B cell (primary cell): Measurements from ENCODE around the gene RABEP2. TPM values are rescaled to one million over a fixed set of nuclear protein-coding genes. Genes with fewer than 3 reads are reported as not detected.
A peak's percentile ranks its signal among the peaks of the same experiment; 100 is the strongest.

Experiments used
- ATAC-seq: fragments of 200-7000 bp; cut with Tn5 transposase; one replicate; pipeline ENCODE4 v1.10.0; 2021; ENCODE audit warnings: low read depth, mild to moderate bottlenecking, moderate number of reproducible peaks, moderate library complexity
- CTCF ChIA-PET: fragments of 350-600 bp; sonication (Branson Sonifier 250); formaldehyde crosslinking; loops from one replicate; lab custom pipeline; 2021; ENCODE audit warnings: antibody characterized with exemption, inconsistent platforms; lab: Charles Lee
- POLR2A ChIA-PET: fragments of 350-600 bp; sonication (Branson Sonifier 250); formaldehyde crosslinking; loops from one replicate; lab custom pipeline; 2021; ENCODE audit warnings: antibody characterized with exemption; lab: Charles Lee
- DNase-seq: peaks from one replicate; pipeline ENCODE4 v3.0.0; 2013
- H2AFZ ChIP-seq: 2 replicates; pipeline ENCODE4 v1.6.1; 2012; ENCODE audit warnings: mild to moderate bottlenecking, low read depth, low read length; ENCODE audit not compliant: insufficient read depth, poor library complexity, severe bottlenecking
- H3K27ac ChIP-seq, 2 donors: 1 replicate in 1 of 2; 2 replicates in 1 of 2; pipeline ENCODE4 v1.5.1; 2012 to 2013; ENCODE audit warnings: low read length in 2 of 2, mild to moderate bottlenecking in 2 of 2, moderate library complexity in 1 of 2
- H3K27me3 ChIP-seq, 4 experiments: fragments of 200-600 bp in 1 of 4; sonication (generic) in 1 of 4; replicated peaks in 1 of 4; 1 replicate in 2 of 4; 2 replicates in 2 of 4; pipeline versions ENCODE4 v1.6.1 to v1.7.0; 2013 to 2016; ENCODE audit warnings: low read length in 3 of 4, mild to moderate bottlenecking in 2 of 4, mixed read lengths in 1 of 4, moderate library complexity in 1 of 4; ENCODE audit not compliant: insufficient read depth in 4 of 4, control insufficient read depth in 3 of 4; ENCODE audit errors: control extremely low read depth in 1 of 4
- H3K36me3 ChIP-seq, 2 experiments: replicated peaks in 1 of 2; 1 replicate in 1 of 2; 2 replicates in 1 of 2; pipeline versions ENCODE4 v1.6.1 to v1.7.1; 2013; ENCODE audit warnings: low read length in 1 of 2; ENCODE audit not compliant: insufficient read depth in 2 of 2, control insufficient read depth in 1 of 2; ENCODE audit errors: control extremely low read depth in 1 of 2, extremely low read depth in 1 of 2
- H3K4me1 ChIP-seq, 2 donors: fragments of 200-600 bp in 1 of 2; sonication (generic) in 1 of 2; 1 replicate in 1 of 2; 2 replicates in 1 of 2; pipeline versions ENCODE4 v1.5.1 to v1.6.1; 2013 to 2017; ENCODE audit warnings: low read length in 2 of 2; ENCODE audit not compliant: control insufficient read depth in 2 of 2, insufficient read depth in 2 of 2
- H3K4me2 ChIP-seq: replicated peaks from 2 replicates; pipeline ENCODE3; 2012; ENCODE audit warnings: mild to moderate bottlenecking, low read depth, low read length; ENCODE audit not compliant: poor library complexity, severe bottlenecking
- H3K4me3 ChIP-seq, 5 experiments: fragments of 200-600 bp in 1 of 5; sonication (generic) in 1 of 5; 1 replicate in 3 of 5; 2 replicates in 2 of 5; pipeline versions ENCODE4 v1.5.1 to v1.7.0; 2011 to 2016; ENCODE audit warnings: low read length in 4 of 5, mild to moderate bottlenecking in 4 of 5, low read depth in 2 of 5, control low read depth in 1 of 5, moderate library complexity in 1 of 5; ENCODE audit not compliant: insufficient read depth in 1 of 5; ENCODE audit errors: control extremely low read depth in 1 of 5, extremely low read depth in 1 of 5
- H3K79me2 ChIP-seq: fragments of 200-600 bp; sonication (generic); one replicate; pipeline ENCODE4 v1.6.0; 2016; ENCODE audit warnings: low read length; ENCODE audit not compliant: control insufficient read depth, insufficient read depth
- H3K9ac ChIP-seq: fragments of 200-600 bp; sonication (generic); 2 replicates; pipeline ENCODE4 v1.6.1; 2017; ENCODE audit warnings: mild to moderate bottlenecking, low read length, moderate library complexity
- H3K9me3 ChIP-seq, 3 donors: one replicate each; pipeline versions ENCODE4 v1.6.1 to v1.7.1; 2013; ENCODE audit warnings: low read length in 2 of 3; ENCODE audit not compliant: control insufficient read depth in 2 of 3, insufficient read depth in 1 of 3; ENCODE audit errors: control extremely low read depth in 1 of 3
- H4K20me1 ChIP-seq: 2 replicates; pipeline ENCODE4 v1.6.0; 2012; ENCODE audit warnings: mild to moderate bottlenecking, low read length; ENCODE audit not compliant: insufficient read depth, control insufficient read depth, poor library complexity, severe bottlenecking
- H3K27ac Mint-ChIP-seq: one replicate; pipeline ENCODE4 v1.8.0; 2021; ENCODE audit warnings: mixed read lengths
- H3K27me3 Mint-ChIP-seq: one replicate; pipeline ENCODE4 v1.8.0; 2021; ENCODE audit warnings: mixed read lengths
- H3K4me1 Mint-ChIP-seq: one replicate; pipeline ENCODE4 v1.8.0; 2021; ENCODE audit warnings: mixed read lengths
- H3K4me3 Mint-ChIP-seq: one replicate; pipeline ENCODE4 v1.8.0; 2021; ENCODE audit warnings: mixed read lengths
- H3K9me3 Mint-ChIP-seq: one replicate; pipeline ENCODE4 v1.8.0; 2022; ENCODE audit warnings: mixed read lengths; ENCODE audit not compliant: insufficient read depth
- CTCF ChIP-seq: fragments of 200-600 bp; IDR thresholded peaks from one replicate; pipeline ENCODE4 v1.8.0; 2022; ENCODE audit warnings: antibody characterized with exemption, mild to moderate bottlenecking
- EZH2 ChIP-seq: IDR thresholded peaks from 2 replicates; pipeline ENCODE4 v1.6.1; 2012; ENCODE audit warnings: borderline replicate concordance, low read depth, mild to moderate bottlenecking, moderate library complexity, low read length; ENCODE audit not compliant: insufficient read depth, poor library complexity, severe bottlenecking
- WGBS: methylation state at CpG from one replicate; pipeline ENCODE4 v1.1.5; 2013; ENCODE audit warnings: missing lambda C conversion rate; ENCODE audit not compliant: insufficient coverage; 5-methylcytosine and 5-hydroxymethylcytosine counted together
- intact Hi-C: fragments of 100-400 bp; cut with micrococcal nuclease; formaldehyde crosslinking; loops from one replicate; pipeline ENCODE4 v1.10.0; 2022
- polyA plus RNA-seq: library from polyadenylated mRNA; depleted of rRNA; stranded (reverse); fragments of >200 nt; gene quantifications from 2 replicates; pipeline ENCODE4 v1.2.3, GENCODE V29; 2012
- total RNA-seq, 2 donors: library from RNA; stranded (reverse); fragments of 120-200 nt in 1 of 2; gene quantifications; 1 replicate in 1 of 2; 2 replicates in 1 of 2; pipeline versions ENCODE4 v1.2.3 to v1.2.4, GENCODE V29; 2013 to 2022

RABEP2 gene
- total and polyA plus RNA-seq, 2 donors (not counting 1 experiment from before 2014, with no cell fraction given), result 136 to 178 TPM

- Histone ChIP-seq H3K9me3 (no peaks in the 10 kb centered on the region), H3K4me2 (peak overlapping the region; percentile 82), H3K36me3 (peaks cover 7 to 27% of the 10 kb centered on the region in 2 experiments), H4K20me1 (peaks cover 26% of the 10 kb centered on the region), H3K27me3 (no peaks in the 10 kb centered on the region), H3K9ac (peak overlapping the region; percentile 94), H3K4me3 (peak overlapping the region in 4 of 5 experiments; percentile 68 to 97 (median 92)), H3K4me1 (peaks cover 30 to 60% of the 10 kb centered on the region in 2 donors), H3K27ac (peak overlapping the region; percentile 87 to 91), H3K79me2 (peaks cover 42% of the 10 kb centered on the region), H2AFZ (peak overlapping the region; percentile 89)
- DNase-seq (peak; percentile 92), ATAC-seq (peak; percentile 56)
- WGBS, result 14% methylated on average over 11 of the region's 13 CpGs
- intact Hi-C loops, result loop anchor here (1.0 to 10.0 kb wide), 7 partner anchors 8 to 1999 kb away; partner anchors contain the start of genes ATXN2L, FBXL19, MYL11 and NFATC2IP
- CTCF ChIA-PET, result interaction anchor here (0.6 to 7.7 kb wide), 14 partner anchors 9 to 78 kb away, joined by 3 to 114 read pairs (median 6); partner anchors contain the start of genes NFATC2IP, SH2B1 and TUFM
- Mint-ChIP-seq H3K27me3 (no peaks in the 10 kb centered on the region), H3K9me3 (no peaks in the 10 kb centered on the region), H3K4me1 (peaks cover 51% of the 10 kb centered on the region), H3K4me3 (peak overlapping the region; percentile 95), H3K27ac (peak overlapping the region; percentile 98)
- POLR2A ChIA-PET, result interaction anchor here (0.6 to 5.1 kb wide), 12 partner anchors 9 to 1142 kb away, joined by 3 to 34 read pairs (median 12); partner anchors contain the start of genes ALDOA, APOBR, ATXN2L and CD19
- no peak for TF ChIP-seq CTCF
Measured at GRCh38 chr16:28923652-28924398, 1.2 kb downstream of the RABEP2 start.

- Mint-ChIP-seq H3K9me3 (no peaks in the 10 kb centered on the region), H3K4me3 (peak overlapping the region; percentile 95), H3K4me1 (peaks cover 51% of the 10 kb centered on the region), H3K27ac (peak overlapping the region; percentile 98), H3K27me3 (no peaks in the 10 kb centered on the region)
- Histone ChIP-seq H3K27ac (peak overlapping the region; percentile 87 to 91), H4K20me1 (peaks cover 32% of the 10 kb centered on the region), H3K4me2 (peak overlapping the region; percentile 82), H3K79me2 (peaks cover 48% of the 10 kb centered on the region), H3K9me3 (no peaks in the 10 kb centered on the region), H3K4me1 (peaks cover 30 to 60% of the 10 kb centered on the region in 2 donors), H3K36me3 (peaks cover 7 to 32% of the 10 kb centered on the region in 2 experiments), H2AFZ (no peak overlapping the region), H3K27me3 (no peaks in the 10 kb centered on the region), H3K4me3 (peak overlapping the region in 4 of 5 experiments; percentile 68 to 97 (median 92)), H3K9ac (peak overlapping the region; percentile 94)
- DNase-seq (peak; percentile 46), ATAC-seq (no peak)
- CTCF ChIA-PET, result interaction anchor here (0.7 to 7.7 kb wide), 14 partner anchors 8 to 60 kb away, joined by 3 to 114 read pairs (median 6); partner anchors contain the start of genes NFATC2IP and SH2B1
- POLR2A ChIA-PET, result interaction anchor here (0.5 to 5.1 kb wide), 9 partner anchors 10 to 101 kb away, joined by 3 to 34 read pairs (median 13); partner anchors contain the start of genes ATXN2L, CD19, NFATC2IP and SH2B1
- no peak for TF ChIP-seq EZH2
- TF ChIP-seq CTCF, result no peak
- intact Hi-C loops, result loop anchor here (2.0 to 10.0 kb wide), 2 partner anchors 14 to 1452 kb away; partner anchors contain the start of genes MYL11 and TBC1D10B
- no CpG with 5 or more reads among the region's 3 CpGs for WGBS
Measured at GRCh38 chr16:28923231-28923587, 1.8 kb downstream of the RABEP2 start.
